K562 (cell line): ENCODE data around the gene FAM90A26. TPM values are rescaled to one million over a fixed set of nuclear protein-coding genes. Genes with fewer than 3 reads are reported as not detected.
A peak's percentile ranks its signal among the peaks of the same experiment; 100 is the strongest.

Experiments used
- MYC ChIP-seq, 2 experiments: fragments of 250-450 bp in 1 of 2; sonication (Bioruptor Pico) in 1 of 2; IDR thresholded peaks; 2 replicates each; pipeline versions ENCODE4 v1.5.1 to v1.6.1; 2012 to 2021; ENCODE audit warnings: low read depth in 2 of 2, borderline replicate concordance in 1 of 2, improper control_type of control experiment in 1 of 2, low read length in 1 of 2, mild to moderate bottlenecking in 1 of 2, moderate library complexity in 1 of 2
- PHF20 ChIP-seq: fragments of 450-650 bp; IDR thresholded peaks from 2 replicates; pipeline ENCODE4 v1.6.1; 2018; ENCODE audit not compliant: partially characterized antibody
- RB1 ChIP-seq: fragments of 450-650 bp; IDR thresholded peaks from 2 replicates; pipeline ENCODE4 v1.6.1; 2017; ENCODE audit warnings: low read depth, mild to moderate bottlenecking
- SAP30 ChIP-seq: fragments of 200-600 bp; sonication (generic); IDR thresholded peaks from 2 replicates; pipeline ENCODE4 v1.6.1; 2012; ENCODE audit warnings: borderline replicate concordance, low read depth, mild to moderate bottlenecking, moderate library complexity, low read length, control low read depth, inconsistent platforms; ENCODE audit not compliant: insufficient read depth, poor library complexity, severe bottlenecking
- SIN3B ChIP-seq: fragments of 450-650 bp; IDR thresholded peaks from 2 replicates; pipeline ENCODE4 v1.6.1; 2017; ENCODE audit warnings: low read depth, mild to moderate bottlenecking, moderate library complexity
- polyA plus RNA-seq, 8 experiments: library from polyadenylated mRNA; depleted of rRNA in 4 of 8; stranded (reverse) in 5 of 8; unstranded in 3 of 8; fragments of >200 nt; fragmentation: Nextera tagmentation in 2 of 8; fragmentation: Illumina TruSeq in 1 of 8; extraction: Ambion mirVana in 2 of 8; extraction: Trizol in 1 of 8; gene quantifications; 2 replicates each; pipeline versions ENCODE4 v1.2.1 to v1.2.3, GENCODE V29; 2011 to 2014; ENCODE audit warnings: inconsistent platforms in 1 of 8, missing spikeins in 1 of 8
- total RNA-seq, 7 experiments: library from RNA; depleted of rRNA in 6 of 7; stranded (reverse); fragments of >200 nt in 6 of 7; fragmentation: Illumina TruSeq in 2 of 7; extraction: Trizol in 2 of 7; gene quantifications; 2 replicates each; pipeline versions ENCODE4 v1.2.1 to v1.2.3, GENCODE V29; 2011 to 2021; ENCODE audit warnings: low replicate concordance in 1 of 7
- TF ChIP-seq, protein P1 (sequence below): sonication (generic); formaldehyde crosslinking; IDR thresholded peaks from 2 replicates; pipeline ENCODE4 v1.8.0; 2022; ENCODE audit warnings: missing genetic modification reagents, mild to moderate bottlenecking, moderate library complexity, borderline replicate concordance
- TF ChIP-seq, protein P2 (sequence below), 2 experiments: fragments of 450-650 bp; conservative IDR thresholded peaks; 2 replicates each; pipeline ENCODE4 v1.6.1; 2017; ENCODE audit warnings: mild to moderate bottlenecking in 2 of 2, moderate library complexity in 2 of 2

Gene FAM90A26
- total and polyA plus RNA-seq, 9 of the 15 experiments (the other 6 are each of a cell fraction or from before 2014, with no cell fraction given) = not detected

DNA sequence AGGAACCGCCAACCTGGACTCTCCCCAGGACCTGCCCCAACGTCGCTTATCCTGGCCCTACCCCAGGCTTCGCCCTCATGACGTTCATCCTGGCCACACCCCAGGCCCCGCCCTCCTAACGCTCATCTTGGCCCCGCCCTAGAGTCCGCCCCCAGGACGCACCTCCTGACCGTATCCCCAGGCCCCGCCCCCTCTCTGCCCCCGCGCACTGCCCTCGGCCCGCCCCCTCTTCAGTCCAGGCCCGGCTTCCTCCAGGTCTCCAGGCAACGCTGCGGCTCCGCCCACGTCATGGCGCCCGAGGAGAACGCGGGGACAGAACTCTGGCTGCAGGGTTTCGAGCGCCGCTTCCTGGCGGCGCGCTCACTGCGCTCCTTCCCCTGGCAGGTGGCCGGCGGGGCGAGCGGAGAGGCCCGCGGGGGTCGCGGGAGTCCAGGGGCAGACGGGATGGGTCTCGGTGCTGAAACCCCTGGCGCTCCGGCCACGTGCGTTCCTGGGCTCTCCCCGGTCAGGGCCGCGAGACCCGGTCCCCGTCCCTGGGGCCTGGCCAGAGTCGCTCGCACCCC is 17.1 kb upstream of the FAM90A26 start (continued):
- peak; percentile 82 for TF ChIP-seq MYC (IDR thresholded peaks at IDR 0.05; ENCODE audit: low read depth, low read length)
- TF ChIP-seq MYC (CRISPR knock-in tag; IDR thresholded peaks at IDR 0.05; ENCODE audit: borderline replicate concordance, low read depth) = peak; percentile 44; the same call in 1 of the 2 replicates
- TF ChIP-seq, protein P1, sequence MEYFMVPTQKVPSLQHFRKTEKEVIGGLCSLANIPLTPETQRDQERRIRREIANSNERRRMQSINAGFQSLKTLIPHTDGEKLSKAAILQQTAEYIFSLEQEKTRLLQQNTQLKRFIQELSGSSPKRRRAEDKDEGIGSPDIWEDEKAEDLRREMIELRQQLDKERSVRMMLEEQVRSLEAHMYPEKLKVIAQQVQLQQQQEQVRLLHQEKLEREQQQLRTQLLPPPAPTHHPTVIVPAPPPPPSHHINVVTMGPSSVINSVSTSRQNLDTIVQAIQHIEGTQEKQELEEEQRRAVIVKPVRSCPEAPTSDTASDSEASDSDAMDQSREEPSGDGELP (CRISPR knock-in tag) = 0 out of 2 replicates have a peak, but pooled peaks have one; percentile 7
- peak; percentile 60 for TF ChIP-seq SIN3B
- TF ChIP-seq SAP30 = peak; percentile 65
- 0 out of 2 replicates have a peak, but pooled peaks have one; percentile 23 for TF ChIP-seq RB1
- TF ChIP-seq, protein P2, sequence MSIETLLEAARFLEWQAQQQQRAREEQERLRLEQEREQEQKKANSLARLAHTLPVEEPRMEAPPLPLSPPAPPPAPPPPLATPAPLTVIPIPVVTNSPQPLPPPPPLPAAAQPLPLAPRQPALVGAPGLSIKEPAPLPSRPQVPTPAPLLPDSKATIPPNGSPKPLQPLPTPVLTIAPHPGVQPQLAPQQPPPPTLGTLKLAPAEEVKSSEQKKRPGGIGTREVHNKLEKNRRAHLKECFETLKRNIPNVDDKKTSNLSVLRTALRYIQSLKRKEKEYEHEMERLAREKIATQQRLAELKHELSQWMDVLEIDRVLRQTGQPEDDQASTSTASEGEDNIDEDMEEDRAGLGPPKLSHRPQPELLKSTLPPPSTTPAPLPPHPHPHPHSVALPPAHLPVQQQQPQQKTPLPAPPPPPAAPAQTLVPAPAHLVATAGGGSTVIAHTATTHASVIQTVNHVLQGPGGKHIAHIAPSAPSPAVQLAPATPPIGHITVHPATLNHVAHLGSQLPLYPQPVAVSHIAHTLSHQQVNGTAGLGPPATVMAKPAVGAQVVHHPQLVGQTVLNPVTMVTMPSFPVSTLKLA (conservative IDR thresholded peaks at IDR 0.05) = peak; percentile 72 to 88
- peak; percentile 34 for TF ChIP-seq PHF20
